Astrocyte (in vitro differentiated cells and primary cell): ENCODE results near the gene CABLES2.

ENCODE experiments used
- EZH2 ChIP-seq: IDR thresholded peaks from 2 replicates; pipeline ENCODE4 v1.6.1; 2012; ENCODE audit warnings: mild to moderate bottlenecking, low read length, inconsistent platforms; ENCODE audit not compliant: insufficient read depth
- TF ChIP-seq, protein P1 (sequence below): IDR thresholded peaks from 2 replicates; pipeline ENCODE4 v1.5.1; 2011; ENCODE audit warnings: low read depth, mild to moderate bottlenecking, inconsistent platforms, low read length, moderate library complexity; ENCODE audit not compliant: insufficient read depth

GRCh38 chr20:62374331-62375152 is 32.5 kb downstream of the CABLES2 start:
- TF ChIP-seq, protein P1, sequence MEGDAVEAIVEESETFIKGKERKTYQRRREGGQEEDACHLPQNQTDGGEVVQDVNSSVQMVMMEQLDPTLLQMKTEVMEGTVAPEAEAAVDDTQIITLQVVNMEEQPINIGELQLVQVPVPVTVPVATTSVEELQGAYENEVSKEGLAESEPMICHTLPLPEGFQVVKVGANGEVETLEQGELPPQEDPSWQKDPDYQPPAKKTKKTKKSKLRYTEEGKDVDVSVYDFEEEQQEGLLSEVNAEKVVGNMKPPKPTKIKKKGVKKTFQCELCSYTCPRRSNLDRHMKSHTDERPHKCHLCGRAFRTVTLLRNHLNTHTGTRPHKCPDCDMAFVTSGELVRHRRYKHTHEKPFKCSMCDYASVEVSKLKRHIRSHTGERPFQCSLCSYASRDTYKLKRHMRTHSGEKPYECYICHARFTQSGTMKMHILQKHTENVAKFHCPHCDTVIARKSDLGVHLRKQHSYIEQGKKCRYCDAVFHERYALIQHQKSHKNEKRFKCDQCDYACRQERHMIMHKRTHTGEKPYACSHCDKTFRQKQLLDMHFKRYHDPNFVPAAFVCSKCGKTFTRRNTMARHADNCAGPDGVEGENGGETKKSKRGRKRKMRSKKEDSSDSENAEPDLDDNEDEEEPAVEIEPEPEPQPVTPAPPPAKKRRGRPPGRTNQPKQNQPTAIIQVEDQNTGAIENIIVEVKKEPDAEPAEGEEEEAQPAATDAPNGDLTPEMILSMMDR = no peak
- no peak for TF ChIP-seq EZH2
